GM10847 (cell line): ENCODE results near the gene IL34.

Source experiments
- POLR2A ChIP-seq: IDR thresholded peaks from 2 replicates; pipeline ENCODE4 v1.6.1; 2011; ENCODE audit not compliant: insufficient read length; ENCODE audit errors: extremely low read depth

IL34 gene

DNA sequence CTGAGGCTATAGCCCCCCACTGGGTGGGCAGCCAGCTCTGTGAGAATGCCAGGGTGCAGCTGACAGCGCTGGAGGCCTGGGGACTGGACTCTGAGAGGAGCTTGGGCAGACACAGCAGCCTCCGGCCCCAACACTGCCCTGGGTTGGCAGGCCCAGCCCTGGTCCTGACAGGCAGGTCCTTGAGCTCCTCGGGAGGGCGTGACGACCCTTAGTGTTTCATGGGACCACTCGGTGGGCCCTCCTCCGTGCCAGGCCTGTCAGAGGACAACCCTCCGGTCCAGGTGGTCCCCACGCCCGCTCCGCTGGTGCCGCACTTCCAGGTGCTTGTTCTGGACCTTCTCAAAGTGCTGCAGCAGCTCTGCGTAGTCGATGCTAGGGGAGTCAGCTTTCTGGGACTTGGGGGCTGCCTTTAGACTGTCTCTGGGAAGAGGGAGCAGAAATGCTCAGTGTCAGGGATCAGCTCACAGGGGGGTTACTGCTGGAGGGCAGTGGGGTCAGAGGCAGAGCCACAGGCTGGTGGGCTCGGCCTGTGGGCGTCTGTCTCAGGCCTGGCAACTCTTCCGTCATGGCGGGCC lies 41.4 kb downstream of the IL34 start:
- TF ChIP-seq POLR2A: no peak

DNA sequence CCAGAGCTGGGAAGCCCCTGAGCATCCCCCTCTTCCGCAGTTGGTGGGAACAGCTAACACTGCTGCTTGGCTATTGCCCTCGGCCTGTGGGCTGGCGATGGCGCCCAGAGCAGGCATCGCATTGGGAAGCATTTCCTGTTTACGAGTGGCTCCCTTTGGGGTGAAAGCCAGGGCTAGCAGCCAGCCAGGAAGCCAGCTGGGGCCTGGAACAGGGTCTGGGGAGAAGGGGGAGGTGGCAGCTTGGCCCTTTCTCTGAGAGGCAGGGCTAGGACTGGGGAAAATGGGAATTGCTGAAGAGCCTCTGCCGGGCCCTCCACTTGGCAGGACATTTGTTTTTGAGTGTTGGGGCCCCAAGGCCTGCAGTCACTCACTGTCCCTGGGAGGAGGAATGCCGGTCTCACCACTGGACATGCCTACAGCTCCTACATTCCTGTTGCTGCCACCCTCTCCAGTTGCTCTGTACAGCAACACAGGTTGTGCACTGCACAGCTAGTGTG lies 41.9 kb downstream of the IL34 start:
- TF ChIP-seq POLR2A: no peak

DNA sequence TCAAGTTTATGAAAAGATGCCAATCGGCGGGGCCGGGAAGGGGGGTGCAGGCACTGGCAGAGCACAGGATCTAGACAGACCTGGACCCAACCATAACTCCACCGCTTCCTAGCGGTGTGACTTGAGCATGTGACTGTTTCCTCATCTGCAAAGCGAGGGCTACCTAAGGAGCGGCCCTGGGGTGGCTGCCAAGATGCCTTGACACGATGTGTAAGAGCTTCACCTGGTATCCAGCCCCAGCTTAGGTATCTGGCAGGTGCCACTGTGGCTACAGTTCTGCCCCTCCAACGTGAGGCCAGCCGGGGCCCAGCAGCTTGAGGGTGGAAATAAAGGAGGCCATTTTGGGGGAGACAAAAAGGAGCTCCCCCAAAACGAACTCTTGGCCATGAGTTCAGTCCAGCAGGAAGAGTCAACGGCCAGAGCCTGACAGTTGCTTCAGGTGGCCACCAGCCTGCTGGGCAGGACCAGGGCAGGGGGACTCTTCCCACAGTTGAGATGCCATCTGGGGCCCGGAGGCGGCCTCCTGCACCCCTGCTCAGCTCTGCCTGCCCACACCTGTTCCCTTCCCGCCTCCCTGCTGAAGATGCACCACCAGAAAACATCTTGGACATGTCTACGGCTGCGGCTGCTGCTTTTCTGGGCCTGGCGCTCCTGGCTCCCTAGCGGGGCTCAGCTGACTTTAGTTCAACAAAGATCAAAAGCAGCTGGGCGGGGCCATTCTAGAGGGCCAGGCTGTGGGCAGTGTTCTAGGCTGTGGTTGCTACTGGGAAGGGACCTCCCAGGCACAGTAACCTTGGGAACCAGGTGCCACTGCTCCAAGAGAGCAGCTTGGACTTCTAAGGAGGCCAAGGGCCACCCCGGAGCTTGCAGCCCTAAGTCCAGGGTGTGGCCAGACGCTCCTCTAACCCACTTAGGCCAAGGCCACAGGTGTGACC lies 42.9 kb downstream of the IL34 start:
- no peak for TF ChIP-seq POLR2A

DNA sequence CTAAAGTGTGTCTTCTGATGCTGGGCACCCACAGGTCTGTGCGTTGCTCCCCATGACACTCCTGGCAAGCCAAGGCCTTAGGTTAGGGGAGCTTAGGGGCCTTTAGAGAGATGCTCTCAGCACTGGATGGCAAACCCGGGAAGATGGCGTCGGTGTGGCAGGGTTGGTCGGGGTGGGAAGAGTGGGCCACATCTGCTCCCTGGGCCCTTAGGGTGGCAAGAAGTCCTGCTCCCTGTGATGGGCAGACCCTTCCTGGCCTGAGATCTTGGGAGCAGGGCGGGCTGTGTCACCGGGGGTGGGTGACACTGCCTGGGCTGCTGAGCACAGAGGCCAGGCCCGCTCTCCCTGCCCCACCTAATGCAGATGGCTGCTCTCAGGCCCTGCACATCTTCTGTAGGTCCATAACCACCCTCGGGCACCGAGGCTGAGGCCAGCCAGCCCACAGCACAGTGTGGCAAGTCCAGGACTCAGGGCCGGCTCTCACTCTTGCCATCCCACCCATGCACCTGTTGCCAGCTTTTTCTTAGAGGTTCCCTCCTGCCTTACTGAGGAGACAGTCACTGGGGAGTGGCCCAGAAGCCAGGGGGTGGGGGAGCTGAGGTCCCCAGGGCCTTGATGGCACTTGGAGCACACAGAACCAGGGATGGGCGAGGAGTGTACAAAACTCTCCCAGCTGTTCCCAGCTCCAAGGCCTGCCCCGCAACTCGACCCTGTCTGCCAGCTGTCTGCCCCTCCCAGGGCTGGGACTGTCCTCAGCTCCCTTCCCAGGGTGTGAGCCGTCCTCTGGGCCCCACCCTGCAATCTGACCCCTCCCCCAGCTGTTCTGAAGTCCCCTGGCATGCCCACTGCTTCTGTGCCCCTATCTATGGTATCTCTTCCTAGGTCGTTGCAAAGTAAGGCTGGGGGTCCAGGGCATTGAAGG lies 43.9 kb downstream of the IL34 start:
- no peak for TF ChIP-seq POLR2A

DNA sequence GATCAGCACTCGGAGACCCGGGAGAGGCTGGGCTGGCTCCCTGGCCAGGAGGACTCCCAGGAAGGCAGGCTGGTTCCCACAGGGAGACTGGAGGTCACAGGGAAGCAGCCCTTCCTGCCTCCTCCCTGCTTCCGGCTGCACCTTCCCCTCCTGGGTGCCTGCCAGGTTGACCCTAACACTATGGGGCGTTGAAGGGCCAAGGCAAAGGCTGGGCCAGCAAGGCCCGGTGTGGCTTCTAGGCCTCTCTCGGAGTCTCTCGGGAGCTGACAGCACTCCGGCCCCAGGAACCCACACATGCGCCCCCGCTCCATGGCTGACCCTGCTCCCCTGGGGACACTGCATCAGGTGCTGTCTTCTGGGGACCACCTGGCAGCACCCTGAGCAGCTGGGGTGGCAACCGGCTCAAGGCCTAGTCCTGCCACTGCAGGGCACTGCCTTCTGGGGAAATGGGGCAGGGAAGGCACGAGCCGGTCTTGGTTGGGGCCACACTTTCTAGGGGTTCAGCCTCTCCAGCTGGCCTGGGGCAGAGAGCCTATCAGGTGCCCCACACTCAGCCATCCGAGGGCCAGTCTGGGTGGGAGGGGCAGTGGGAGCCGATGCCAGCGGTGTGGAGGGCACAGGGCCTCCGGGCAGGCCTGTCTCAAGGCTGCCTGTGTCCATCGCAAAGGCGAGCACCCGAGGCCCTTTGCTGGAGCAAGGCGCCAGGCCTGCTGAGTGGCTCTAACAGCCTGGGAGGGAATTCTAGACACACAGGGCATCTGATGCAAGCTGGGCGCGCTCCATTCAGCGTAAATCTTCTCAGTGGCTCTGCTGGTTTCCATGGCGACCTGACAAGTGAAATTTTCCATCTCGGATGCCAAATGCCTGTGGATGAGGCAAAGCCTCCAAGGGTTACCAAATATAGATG lies 45.1 kb downstream of the IL34 start:
- no peak for TF ChIP-seq POLR2A

DNA sequence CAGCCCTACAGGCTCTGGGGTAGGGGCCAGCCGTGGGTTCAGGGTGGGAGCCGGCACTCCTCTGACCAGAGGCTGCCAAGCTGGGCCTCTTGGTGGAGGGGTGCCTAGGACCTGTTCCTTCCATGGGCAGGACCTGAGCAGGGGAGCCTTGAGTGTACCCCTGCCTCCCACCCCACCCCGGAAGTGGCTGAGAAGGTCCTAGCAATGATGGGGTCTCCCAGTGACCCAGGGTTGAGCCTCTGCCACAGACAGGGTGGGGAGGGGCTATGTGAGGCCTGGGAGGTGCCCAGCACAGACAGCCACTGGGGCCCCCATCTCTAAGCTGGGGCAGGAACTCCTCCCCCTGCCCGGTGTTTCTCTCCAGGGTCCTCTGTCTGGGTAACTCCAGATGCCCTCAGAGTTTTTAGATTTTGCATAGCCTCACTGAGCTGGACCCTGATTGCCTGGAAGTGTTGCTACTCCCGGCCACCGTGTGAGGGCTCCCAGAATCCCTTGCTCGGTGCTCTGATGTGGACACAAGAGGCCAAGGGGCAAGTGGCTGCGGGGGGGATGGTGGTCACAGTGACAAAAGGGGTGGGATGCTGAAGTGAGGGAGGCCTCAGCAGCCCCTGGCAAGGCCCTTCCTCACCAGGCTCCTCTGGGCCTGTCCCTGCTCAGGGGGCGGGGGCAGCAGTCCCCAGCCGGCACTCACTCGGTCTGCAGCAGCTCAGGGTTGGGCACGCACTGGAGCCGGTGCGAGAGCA lies 45.9 kb downstream of the IL34 start:
- no peak for TF ChIP-seq POLR2A

DNA sequence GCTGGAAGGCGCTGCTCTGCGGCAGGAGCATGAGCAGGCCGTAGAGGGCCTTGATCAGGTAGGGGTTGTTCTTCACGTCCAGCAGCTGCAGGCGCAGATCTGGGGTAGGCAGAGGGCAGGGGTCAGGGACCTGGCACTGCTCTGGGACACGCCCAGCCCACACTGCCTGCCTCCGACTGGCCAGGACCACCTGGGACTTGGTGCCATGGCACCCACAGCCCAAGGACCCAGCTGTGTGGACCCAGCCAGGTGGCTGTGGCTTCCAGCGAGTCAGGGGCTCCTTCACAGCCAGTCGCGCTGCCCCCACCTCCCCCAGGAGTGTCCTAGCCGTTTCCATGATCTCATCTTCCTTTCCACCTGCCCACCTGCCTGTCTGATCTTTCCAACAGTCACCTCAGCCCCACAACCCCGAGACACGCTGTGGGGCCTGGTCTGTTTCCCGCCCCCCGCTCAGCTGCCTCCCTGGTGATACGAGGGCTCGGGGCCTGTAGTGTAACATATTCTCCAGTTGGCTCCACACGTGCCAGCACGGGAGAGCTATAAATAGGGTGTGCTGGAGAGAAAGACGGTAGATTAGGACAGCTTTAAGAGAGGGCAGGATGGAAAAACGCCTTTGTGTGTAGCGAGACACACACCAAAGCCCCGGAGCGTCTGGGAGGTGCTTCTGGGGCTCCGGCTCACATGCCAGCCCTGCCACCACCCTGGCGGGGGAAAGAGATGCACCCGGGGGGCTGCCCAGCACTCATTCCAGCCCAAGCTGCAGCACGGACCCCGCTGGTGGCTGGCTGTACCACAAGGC lies 46.7 kb downstream of the IL34 start:
- no peak for TF ChIP-seq POLR2A

DNA sequence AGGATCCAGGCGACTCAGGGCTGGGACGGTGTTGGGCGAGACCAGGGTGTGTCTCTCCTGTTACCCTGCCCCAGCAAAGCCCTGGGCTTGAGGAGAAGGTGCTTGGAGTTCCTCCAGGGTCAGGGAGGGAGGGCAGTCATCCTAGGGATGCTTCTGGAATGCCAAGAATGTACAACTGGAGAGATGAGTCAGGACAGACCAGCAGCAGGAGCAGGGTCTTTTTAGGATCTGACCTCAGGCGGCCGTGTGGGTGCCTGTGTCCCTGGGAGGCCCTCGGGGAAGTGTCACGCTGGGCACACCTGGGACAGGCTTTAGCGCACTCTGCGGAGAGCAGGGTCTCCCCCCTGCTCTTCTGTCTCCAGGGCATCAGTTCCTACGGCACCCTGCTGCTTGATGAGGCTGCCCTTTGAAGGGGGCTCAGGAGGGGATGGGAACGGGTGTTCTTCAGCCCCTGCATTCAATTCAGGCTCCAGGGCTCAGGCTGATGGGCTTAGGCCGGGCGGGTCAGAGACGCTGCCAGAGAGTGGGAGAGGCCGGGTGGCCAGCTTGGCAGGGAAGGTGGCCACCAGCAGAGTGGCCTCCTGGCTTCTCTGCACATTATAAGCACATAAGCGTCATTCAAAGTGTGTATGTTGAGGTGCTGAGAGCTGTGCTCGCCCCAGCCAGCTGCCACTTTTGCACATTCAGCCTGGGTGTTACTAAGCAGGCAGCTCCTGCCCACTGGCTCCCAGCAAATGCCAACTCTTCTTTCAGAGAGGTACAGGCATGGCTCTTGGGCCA lies 47.9 kb downstream of the IL34 start:
- no peak for TF ChIP-seq POLR2A

DNA sequence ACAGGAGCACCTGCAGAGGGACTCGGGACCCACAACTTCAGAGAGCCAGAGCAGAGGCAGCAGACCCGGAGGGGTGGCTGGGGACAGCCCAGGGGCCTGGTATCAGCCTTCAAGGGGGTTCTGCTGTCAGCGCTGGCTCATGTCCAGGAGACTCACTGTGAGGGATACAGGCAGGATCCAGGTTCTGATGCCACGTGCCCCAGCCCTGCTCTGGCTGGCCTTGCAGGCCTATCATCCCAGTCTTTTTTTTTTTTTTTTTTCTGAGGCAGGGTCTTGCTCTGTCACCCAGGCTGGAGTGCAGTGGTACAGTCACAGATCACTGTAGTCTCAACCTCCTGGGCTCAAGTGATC lies 48.5 kb downstream of the IL34 start:
- TF ChIP-seq POLR2A: no peak

DNA sequence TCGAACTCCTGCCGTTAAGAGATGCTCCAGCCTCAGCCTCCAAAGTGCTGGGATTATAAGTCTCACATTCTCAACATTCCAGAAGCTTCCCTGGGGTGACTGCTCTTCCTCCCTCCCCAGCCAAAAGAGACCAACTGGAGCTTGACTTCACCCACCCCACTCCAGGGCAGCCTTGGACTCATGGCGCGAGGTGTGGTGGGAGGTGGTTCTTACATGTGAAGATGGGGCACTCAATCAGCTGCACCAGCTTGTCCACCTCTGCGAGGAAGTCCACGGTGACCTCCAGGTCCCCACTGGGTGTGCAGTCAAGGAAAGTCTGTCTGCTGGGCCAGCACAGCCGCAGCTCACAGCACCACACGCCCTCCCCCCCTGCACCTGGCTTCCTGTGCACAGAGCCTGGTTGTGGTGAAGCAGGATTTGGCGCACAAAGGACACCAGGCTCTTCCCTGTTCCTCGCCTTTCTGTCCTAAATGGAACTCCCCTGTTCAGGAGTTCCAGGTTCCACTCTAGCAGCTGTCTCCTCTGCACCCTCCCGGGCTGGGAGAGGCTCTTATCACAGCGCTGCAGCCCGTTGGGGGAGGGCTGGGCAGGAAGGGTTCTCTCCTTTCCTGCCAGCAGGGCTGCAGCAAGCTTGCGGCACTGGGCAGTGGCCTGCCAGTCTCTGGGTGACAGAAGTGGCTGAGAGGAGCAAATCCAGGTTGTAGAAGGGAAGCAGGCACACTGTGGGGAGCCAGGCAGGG lies 49.1 kb downstream of the IL34 start:
- TF ChIP-seq POLR2A: no peak

DNA sequence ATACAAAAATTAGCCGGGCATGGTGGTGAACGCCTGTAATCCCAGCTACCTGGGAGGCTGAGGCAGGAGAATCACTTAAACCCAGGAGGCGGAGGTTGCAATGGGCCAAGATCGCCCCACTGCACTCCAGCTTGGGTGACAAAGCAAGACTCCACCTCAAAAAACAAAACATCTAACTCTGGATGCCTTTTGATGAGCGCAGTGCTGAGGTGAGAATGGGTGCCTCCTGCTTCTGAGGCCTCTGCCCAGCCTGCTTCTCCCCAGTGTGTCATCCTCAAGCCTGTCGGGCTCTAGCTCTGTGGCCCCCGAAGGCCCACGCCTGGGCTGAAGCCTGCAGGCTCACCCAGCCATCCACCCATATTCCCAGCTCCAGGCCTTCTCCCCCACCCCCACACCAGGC lies 50.0 kb downstream of the IL34 start:
- no peak for TF ChIP-seq POLR2A
